Naive thymus-derived CD4-positive, alpha-beta T cell (primary cell): Measurements from ENCODE around the gene RNF39. TPM values are rescaled to one million over a fixed set of nuclear protein-coding genes. Genes with fewer than 3 reads are reported as not detected.

Experiments used
- ATAC-seq: fragments of 150-1000 bp; cut with Tn5 transposase; 2 replicates; pipeline ENCODE4 v1.10.0; 2021; ENCODE audit warnings: mild to moderate bottlenecking, moderate library complexity
- CTCF ChIA-PET: fragments of 350-600 bp; sonication (Branson Sonifier 250); formaldehyde crosslinking; loops from one replicate; lab custom pipeline; 2021; ENCODE audit warnings: antibody characterized with exemption; lab: Charles Lee
- POLR2A ChIA-PET: fragments of 350-600 bp; sonication (Branson Sonifier 250); formaldehyde crosslinking; loops from one replicate; lab custom pipeline; 2021; ENCODE audit warnings: antibody characterized with exemption, inconsistent platforms; lab: Charles Lee
- DNase-seq, 9 donors: peaks; one replicate each; pipeline versions ENCODE4 v3.0.0 to v3.0.0-alpha.2; 2020 to 2022; ENCODE audit warnings: mixed read lengths in 1 of 9
- H3K27ac ChIP-seq: one replicate; pipeline ENCODE4 v1.7.0; 2013; ENCODE audit warnings: mild to moderate bottlenecking, low read depth, low read length, moderate library complexity
- H3K27me3 ChIP-seq, 2 donors: one replicate each; pipeline ENCODE4 v1.7.0; 2013; ENCODE audit warnings: low read length in 2 of 2, mild to moderate bottlenecking in 2 of 2, moderate library complexity in 2 of 2; ENCODE audit not compliant: control insufficient read depth in 2 of 2, insufficient read depth in 2 of 2
- H3K36me3 ChIP-seq, 3 experiments: 1 replicate in 2 of 3; 2 replicates in 1 of 3; pipeline ENCODE4 v1.7.0; 2013; ENCODE audit warnings: low read length in 3 of 3, mild to moderate bottlenecking in 3 of 3, moderate library complexity in 1 of 3; ENCODE audit not compliant: insufficient read depth in 3 of 3, control insufficient read depth in 2 of 3
- H3K4me1 ChIP-seq, 2 donors: one replicate each; pipeline ENCODE4 v1.7.0; 2013; ENCODE audit warnings: low read length in 2 of 2, mild to moderate bottlenecking in 2 of 2, moderate library complexity in 1 of 2; ENCODE audit not compliant: control insufficient read depth in 2 of 2, insufficient read depth in 2 of 2
- H3K4me3 ChIP-seq: 2 replicates; pipeline ENCODE4 v1.7.0; 2013; ENCODE audit warnings: mild to moderate bottlenecking, low read length
- H3K9me3 ChIP-seq, 3 experiments: 1 replicate in 2 of 3; 2 replicates in 1 of 3; pipeline ENCODE4 v1.7.0; 2013; ENCODE audit warnings: low read length in 3 of 3; ENCODE audit not compliant: control insufficient read depth in 2 of 3
- H3K27ac Mint-ChIP-seq, 9 donors: one replicate each; pipeline ENCODE4 v1.8.0; 2020 to 2022; ENCODE audit warnings: mixed read lengths in 9 of 9, mild to moderate bottlenecking in 8 of 9, moderate library complexity in 5 of 9, inconsistent platforms in 2 of 9
- H3K27me3 Mint-ChIP-seq, 5 donors: one replicate each; pipeline ENCODE4 v1.8.0; 2021 to 2022; ENCODE audit warnings: mixed read lengths in 5 of 5, mild to moderate bottlenecking in 1 of 5
- H3K36me3 Mint-ChIP-seq, 5 donors: one replicate each; pipeline ENCODE4 v1.8.0; 2020 to 2022; ENCODE audit warnings: mixed read lengths in 5 of 5, mild to moderate bottlenecking in 3 of 5, inconsistent platforms in 1 of 5
- H3K4me1 Mint-ChIP-seq, 7 donors: one replicate each; pipeline ENCODE4 v1.8.0; 2020 to 2022; ENCODE audit warnings: mixed read lengths in 7 of 7, mild to moderate bottlenecking in 3 of 7, inconsistent platforms in 1 of 7
- H3K4me3 Mint-ChIP-seq, 10 donors: one replicate each; pipeline ENCODE4 v1.8.0; 2020 to 2022; ENCODE audit warnings: mild to moderate bottlenecking in 10 of 10, mixed read lengths in 10 of 10, moderate library complexity in 6 of 10, inconsistent platforms in 2 of 10
- H3K9me3 Mint-ChIP-seq, 11 donors: one replicate each; pipeline ENCODE4 v1.8.0; 2020 to 2022; ENCODE audit warnings: mixed read lengths in 11 of 11, mild to moderate bottlenecking in 4 of 11, inconsistent platforms in 1 of 11, moderate library complexity in 1 of 11
- intact Hi-C, 2 donors: fragments of 100-400 bp; cut with micrococcal nuclease; formaldehyde crosslinking; loops; one replicate each; pipeline ENCODE4 v1.15.1; 2023
- polyA plus RNA-seq, 2 donors: library from polyadenylated mRNA; unstranded; fragments of 300-500 nt; fragmentation: Illumina TruSeq; gene quantifications; one replicate each; pipeline ENCODE4 v1.2.3, GENCODE V29; 2021
- total RNA-seq, 6 experiments: library from RNA in 5 of 6; stranded (reverse) in 5 of 6; gene quantifications; 1 replicate in 5 of 6; 2 replicates in 1 of 6; pipeline ENCODE4 v1.2.3 and lab custom pipeline; 2021 to 2026

RNF39 gene
- total and polyA plus RNA-seq, 7 experiments from 2014 or later, result 0.33 TPM; not detected in 6

DNA sequence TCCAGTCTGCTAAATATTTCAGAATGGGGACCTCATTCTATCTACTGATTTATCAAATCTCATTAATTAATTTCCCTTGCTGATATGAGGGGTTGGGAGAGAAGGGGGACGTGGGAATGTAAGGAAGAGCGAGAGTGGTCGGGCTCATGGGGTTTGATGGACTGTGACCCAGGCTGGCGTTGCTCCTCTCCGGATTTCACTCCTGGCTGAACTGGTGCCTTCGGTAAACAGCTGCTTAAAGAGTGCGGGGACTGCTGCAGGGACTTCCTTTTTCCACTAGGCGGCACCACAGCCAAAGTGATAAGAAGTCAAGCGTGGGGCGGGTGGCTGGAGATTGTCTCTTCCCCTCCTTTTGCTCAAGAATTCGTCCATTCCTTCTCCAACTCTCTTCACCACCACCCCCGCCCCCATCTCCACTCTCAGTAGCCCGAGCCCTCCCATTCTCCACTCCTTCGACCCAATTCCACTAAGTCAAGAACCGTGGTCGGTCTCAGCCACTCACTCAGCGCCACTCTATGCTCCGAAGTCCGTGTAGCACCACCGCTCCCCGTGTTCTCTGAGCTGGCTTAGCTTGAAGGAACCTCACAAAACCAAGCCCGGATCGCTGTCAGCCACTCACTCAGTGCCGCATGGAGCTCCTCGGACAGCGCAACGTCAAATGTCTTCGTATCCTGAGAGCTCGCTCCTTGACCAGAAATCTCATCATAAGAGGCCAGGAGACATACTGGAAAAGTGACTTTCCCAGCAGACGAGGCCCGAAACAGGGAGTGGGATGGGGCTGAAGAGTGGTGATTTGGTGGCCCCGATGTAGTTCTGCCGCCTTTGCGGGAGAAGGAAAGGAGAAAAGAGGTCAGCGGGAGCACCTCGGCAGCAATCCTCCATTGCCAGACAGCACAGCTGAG is 27.7 kb upstream of the RNF39 start:
- ChIA-PET CTCF (interaction anchor here (0.6 to 6.7 kb wide), 12 partner anchors 9 to 1537 kb away, joined by 3 to 170 read pairs (median 6); partner anchors contain the start of genes POLR1H and TRIM40), POLR2A (interaction anchor here (1.0 to 5.9 kb wide), 8 partner anchors 9 to 110 kb away, joined by 3 to 36 read pairs (median 6); partner anchors contain the start of genes POLR1H, PPP1R11 and TRIM26)
- ATAC-seq, result peak; percentile 92
- Histone ChIP-seq H3K36me3 (no peaks in the 10 kb centered on the region), H3K9me3 (no peaks in the 10 kb centered on the region), H3K27ac (peak overlapping the region; percentile 49), H3K4me3 (peak overlapping the region; percentile 68), H3K4me1 (peaks cover 24 to 30% of the 10 kb centered on the region in 2 donors), H3K27me3 (peaks cover 5 to 10% of the 10 kb centered on the region in 2 donors)
- Mint-ChIP-seq H3K4me1 (peaks cover 36 to 51% (median 43%) of the 10 kb centered on the region in 7 donors), H3K4me3 (peak overlapping the region; percentile 86 to 95 (median 91)), H3K9me3 (peaks cover 0 to 1% (median 0%) of the 10 kb centered on the region in 11 donors), H3K27ac (peak overlapping the region; percentile 48 to 92 (median 85)), H3K36me3 (no peaks in the 10 kb centered on the region), H3K27me3 (peaks cover 25 to 69% (median 34%) of the 10 kb centered on the region in 5 donors)
- DNase-seq, result peak; percentile 61 to 87 (median 83)
- intact Hi-C loops, result loop anchor here (1.0 to 5.0 kb wide), 12 partner anchors 28 to 294 kb away; partner anchors contain the start of genes TRIM26 (in 2 of the 2), POLR1H (in 1 of the 2), PPP1R11 (in 1 of the 2) and RPP21 (in 1 of the 2)

DNA sequence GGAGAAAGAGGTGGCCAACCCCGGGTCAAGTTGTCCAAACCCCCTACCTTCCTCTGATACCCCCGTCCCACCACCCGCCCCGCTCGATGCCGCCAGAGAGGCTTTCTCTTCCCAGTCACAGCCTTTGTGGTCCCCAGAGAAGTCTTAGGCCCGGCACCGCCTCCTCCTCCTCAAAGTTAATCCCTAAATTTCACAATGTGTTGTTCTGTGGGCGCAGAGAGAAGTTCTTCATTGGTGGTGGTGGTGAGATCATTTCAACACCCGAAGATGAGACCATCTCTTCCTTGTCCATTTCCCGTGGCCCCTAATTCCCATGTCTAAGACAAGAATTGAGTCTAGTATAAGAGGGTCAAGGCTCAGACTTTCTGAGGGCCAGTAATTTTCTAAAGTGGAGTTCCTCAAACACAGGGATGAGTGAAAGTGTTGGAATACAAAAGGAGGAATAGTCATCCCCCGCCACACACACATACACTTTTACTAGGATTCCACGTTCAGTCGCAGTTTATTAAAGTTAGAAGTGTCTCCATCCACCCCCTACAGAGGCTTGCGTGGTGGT is 26.9 kb upstream of the RNF39 start:
- ATAC-seq (peak; percentile 26), DNase-seq (peak in 3 of 9 donors; percentile 1 to 13 (median 1))
- no peaks in the 10 kb centered on the region for H3K36me3 Mint-ChIP-seq
- CTCF ChIA-PET, result interaction anchor here (0.6 to 6.7 kb wide), 11 partner anchors 8 to 1537 kb away, joined by 3 to 170 read pairs (median 5); partner anchors contain the start of genes POLR1H and TRIM40
- Histone ChIP-seq H3K27me3 (peaks cover 5 to 10% of the 10 kb centered on the region in 2 donors), H3K36me3 (no peaks in the 10 kb centered on the region), H3K9me3 (no peaks in the 10 kb centered on the region), H3K4me1 (peaks cover 24 to 38% of the 10 kb centered on the region in 2 donors), H3K27ac (peak overlapping the region; percentile 49), H3K4me3 (peak overlapping the region; percentile 68)
- H3K4me3 Mint-ChIP-seq, result peak overlapping the region; percentile 86 to 95 (median 91)
- H3K9me3 Mint-ChIP-seq, result peaks cover 0 to 1% (median 0%) of the 10 kb centered on the region in 11 donors
- POLR2A ChIA-PET, result interaction anchor here (1.0 to 5.9 kb wide), 6 partner anchors 8 to 43 kb away, joined by 3 to 36 read pairs (median 10); partner anchors contain the start of genes POLR1H and PPP1R11
- H3K27me3 Mint-ChIP-seq, result peaks cover 18 to 70% (median 27%) of the 10 kb centered on the region in 5 donors
- H3K27ac Mint-ChIP-seq, result peak overlapping the region in 8 of 9 donors; percentile 49 to 92 (median 86)
- peaks cover 41 to 58% (median 49%) of the 10 kb centered on the region in 7 donors for H3K4me1 Mint-ChIP-seq
- intact Hi-C loops, result loop anchor here (1.0 to 5.0 kb wide), 5 partner anchors 110 to 243 kb away; partner anchors contain the start of genes TRIM26 (in 2 of the 2), RPP21 (in 1 of the 2) and TRIM39 (in 1 of the 2)

DNA sequence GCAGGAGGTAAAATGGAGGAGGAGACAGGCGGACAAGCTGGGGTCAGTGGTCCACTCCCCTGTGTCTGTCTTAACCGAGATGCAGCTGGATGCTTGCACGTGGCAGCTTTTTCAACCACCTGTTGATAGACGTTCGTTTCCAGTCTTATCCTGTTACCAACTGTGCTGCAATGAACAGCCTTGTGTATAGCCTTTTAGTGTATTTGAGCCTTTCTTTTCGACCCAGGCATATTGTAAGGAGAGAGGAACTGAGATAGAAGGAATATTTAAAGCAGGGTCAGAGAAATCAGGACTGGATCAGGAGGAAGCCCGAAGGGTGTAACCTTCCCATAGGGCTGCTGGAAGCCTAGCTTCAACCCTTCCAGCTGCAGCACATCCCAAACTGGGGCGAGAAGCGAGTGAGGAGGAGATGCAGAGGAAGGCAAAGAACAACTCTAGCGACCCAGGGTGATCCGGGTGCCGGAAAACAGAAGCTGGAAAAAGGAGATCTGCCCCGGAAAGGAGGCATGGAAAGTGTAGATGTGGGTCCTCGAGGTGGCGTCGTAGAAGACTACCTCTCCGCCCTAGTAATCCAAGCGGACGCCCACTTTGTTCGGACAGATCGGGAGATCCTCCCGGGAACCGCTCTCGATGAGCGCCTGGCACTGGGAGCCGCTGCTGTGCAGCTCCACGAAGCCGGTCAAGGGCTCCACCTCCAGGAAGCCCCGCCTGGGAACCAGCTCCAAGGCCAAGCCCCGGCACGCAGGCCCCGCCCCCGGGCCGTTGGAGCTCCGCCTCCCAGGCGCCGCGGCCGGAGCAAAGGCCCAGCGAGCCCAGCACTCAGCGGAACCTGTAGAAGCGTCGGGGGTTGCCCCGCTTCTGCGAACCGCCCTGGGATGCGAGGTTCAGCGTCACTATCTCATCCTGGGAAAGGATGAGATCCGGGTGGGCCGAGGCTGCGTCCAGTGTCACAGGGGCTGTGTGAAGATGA is 26.2 kb upstream of the RNF39 start:
- H3K4me1 ChIP-seq, result peaks cover 24 to 41% of the 10 kb centered on the region in 2 donors
- intact Hi-C loops, result loop anchor here (1.0 to 5.0 kb wide), 5 partner anchors 111 to 244 kb away; partner anchors contain the start of genes TRIM26 (in 2 of the 2), RPP21 (in 1 of the 2) and TRIM39 (in 1 of the 2)
- POLR2A ChIA-PET, result interaction anchor here (1.0 to 5.9 kb wide), 4 partner anchors 29 to 41 kb away, joined by 3 to 36 read pairs (median 22); partner anchors contain the start of genes POLR1H and PPP1R11
- no peaks in the 10 kb centered on the region for H3K9me3 ChIP-seq
- Mint-ChIP-seq H3K4me3 (peak overlapping the region; percentile 75 to 94 (median 88)), H3K36me3 (no peaks in the 10 kb centered on the region), H3K27ac (peak overlapping the region in 8 of 9 donors; percentile 36 to 92 (median 78)), H3K27me3 (peaks cover 15 to 76% (median 25%) of the 10 kb centered on the region in 5 donors), H3K9me3 (peaks cover 0 to 1% (median 0%) of the 10 kb centered on the region in 11 donors), H3K4me1 (peaks cover 43 to 65% (median 56%) of the 10 kb centered on the region in 7 donors)
- ATAC-seq (peak; percentile 60), DNase-seq (peak; percentile 16 to 83 (median 28))
- peaks cover 5 to 10% of the 10 kb centered on the region in 2 donors for H3K27me3 ChIP-seq
- H3K4me3 ChIP-seq, result peak overlapping the region; percentile 51
- CTCF ChIA-PET, result interaction anchor here (0.6 to 6.7 kb wide), 3 partner anchors 14 to 86 kb away, joined by 3 to 170 read pairs (median 5); partner anchors contain the start of gene TRIM40
- H3K36me3 ChIP-seq, result no peaks in the 10 kb centered on the region
- peak overlapping the region; percentile 49 for H3K27ac ChIP-seq

DNA sequence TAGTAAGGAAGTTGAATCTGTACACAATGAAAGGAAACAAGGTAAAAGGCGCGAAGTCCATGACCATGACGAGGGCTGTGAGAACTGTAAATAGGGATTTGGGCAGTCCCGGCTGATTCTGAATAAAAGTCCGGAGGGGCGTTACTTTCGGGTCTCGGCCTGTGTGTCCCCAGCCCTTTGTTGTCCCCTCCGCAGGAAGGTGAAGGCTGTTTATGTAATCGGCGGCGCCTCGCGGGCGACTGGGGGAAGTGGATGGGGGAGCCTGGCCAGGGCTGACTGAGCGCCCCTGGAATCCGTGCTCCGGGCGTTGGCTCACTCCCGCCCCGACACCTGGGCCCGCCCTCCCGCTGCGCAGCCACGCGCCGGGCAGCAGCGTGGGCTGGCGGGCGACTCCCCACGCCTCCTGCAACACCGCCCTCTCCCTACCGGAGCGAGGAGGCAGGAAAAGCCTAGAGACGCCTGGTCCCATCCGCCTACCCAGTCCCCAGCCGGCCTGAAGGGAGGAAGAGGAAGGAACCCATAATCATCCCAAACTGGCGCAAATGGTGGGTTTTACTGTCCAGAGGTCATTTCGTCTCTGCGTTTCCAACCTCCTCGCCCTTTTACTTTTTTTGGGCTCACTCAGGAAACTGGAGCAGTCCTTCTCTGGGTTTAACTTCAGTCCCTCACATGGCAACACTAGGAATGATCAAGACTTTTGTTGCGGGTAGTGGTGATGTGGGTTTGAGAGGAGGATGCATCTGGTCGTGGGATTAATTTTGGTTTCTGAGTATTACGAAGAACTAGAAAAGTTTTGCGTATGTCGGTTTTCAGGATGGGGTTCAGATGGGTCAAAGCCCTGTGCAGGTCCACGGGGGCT is 25.2 kb upstream of the RNF39 start:
- DNase-seq (peak in 6 of 9 donors; percentile 6 to 33 (median 14)), ATAC-seq (no peak)
- peaks cover 9 to 76% (median 25%) of the 10 kb centered on the region in 5 donors for H3K27me3 Mint-ChIP-seq
- peak overlapping the region; percentile 75 to 94 (median 87) for H3K4me3 Mint-ChIP-seq
- H3K36me3 Mint-ChIP-seq, result no peaks in the 10 kb centered on the region
- peak overlapping the region in 8 of 9 donors; percentile 36 to 85 (median 74) for H3K27ac Mint-ChIP-seq
- peaks cover 0 to 1% (median 0%) of the 10 kb centered on the region in 11 donors for H3K9me3 Mint-ChIP-seq
- POLR2A ChIA-PET, result interaction anchor here (1.7 to 5.9 kb wide), 2 partner anchors 34 to 40 kb away, joined by 15 to 36 read pairs; partner anchors contain the start of genes POLR1H and PPP1R11
- peaks cover 24 to 41% of the 10 kb centered on the region in 2 donors for H3K4me1 ChIP-seq
- no peak overlapping the region for H3K27ac ChIP-seq
- no peaks in the 10 kb centered on the region for H3K9me3 ChIP-seq
- H3K4me3 ChIP-seq, result peak overlapping the region; percentile 51
- H3K27me3 ChIP-seq, result peaks cover 5 to 10% of the 10 kb centered on the region in 2 donors
- peaks cover 43 to 65% (median 58%) of the 10 kb centered on the region in 7 donors for H3K4me1 Mint-ChIP-seq
- intact Hi-C loops, result loop anchor here (5.0 kb wide), 2 partner anchors 111 to 226 kb away; partner anchors contain the start of genes TRIM26 (in 1 of the 2) and TRIM39 (in 1 of the 2)
- H3K36me3 ChIP-seq, result no peaks in the 10 kb centered on the region
- CTCF ChIA-PET, result interaction anchor here (1.4 to 6.7 kb wide), 2 partner anchors 13 to 32 kb away, joined by 5 to 170 read pairs; partner anchors contain the start of gene TRIM40
